ENCODE measurements around the gene ABCB9. TPM values are rescaled to one million over a fixed set of nuclear protein-coding genes. Genes with fewer than 3 reads are reported as not detected.
"Not testable (repeated sequence)": the region's sequence is repeated elsewhere in the genome, so short reads cannot be mapped to it uniquely, and the experiment has no call there.

Gene ABCB9
- total RNA-seq, 1 donor from 2014 or later, result 2.9 TPM

DNA sequence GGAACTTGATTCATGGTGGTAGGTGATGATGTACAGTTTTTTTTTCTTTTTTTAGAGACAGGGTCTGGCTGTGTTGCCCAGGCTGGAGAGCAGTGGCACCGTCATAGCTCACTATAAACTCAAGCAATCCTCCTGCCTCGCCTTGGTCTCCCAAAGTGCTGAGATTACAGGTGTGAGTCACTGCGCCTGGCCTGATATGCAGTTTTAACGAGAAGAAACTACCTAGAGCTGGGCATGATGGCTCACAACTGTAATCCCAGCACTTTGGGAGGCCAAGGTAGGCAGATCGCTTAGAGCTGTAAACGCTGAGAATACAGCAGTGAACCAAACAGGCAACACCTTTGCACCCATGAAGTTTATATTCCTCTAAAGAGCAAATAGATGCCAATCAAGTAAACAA is 57.3 kb downstream of the ABCB9 start:
- DNase-seq (no peak), ATAC-seq (no peak)
- TF ChIP-seq CTCF (IDR thresholded peaks at IDR 0.05), result no peak
- Histone ChIP-seq H3K4me1 (no peaks in the 10 kb centered on the region), H3K36me3 (no peaks in the 10 kb centered on the region), H3K27me3 (ENCODE audit: low read depth) (no peaks in the 10 kb centered on the region), H3K27ac (no peak overlapping the region), H3K4me3 (no peak overlapping the region), H3K9me3 (no peaks in the 10 kb centered on the region)
- intact Hi-C loops (cut with DNase I), result no loop called here

- H3K4me1 ChIP-seq; DNase-seq; H3K27ac ChIP-seq; H3K27me3 ChIP-seq (ENCODE audit: low read depth); ATAC-seq; H3K9me3 ChIP-seq; H3K36me3 ChIP-seq; H3K4me3 ChIP-seq; intact Hi-C loops (cut with DNase I): not testable (repeated sequence)
Observed at GRCh38 chr12:122905258-122905657, 61.0 kb downstream of the ABCB9 start.

GRCh38 chr12:122903693-122904034 is 62.6 kb downstream of the ABCB9 start:
- intact Hi-C loops (cut with DNase I), result no loop called here
- Histone ChIP-seq H3K4me1 (peaks cover 9% of the 10 kb centered on the region), H3K36me3 (no peaks in the 10 kb centered on the region), H3K27ac (no peak overlapping the region), H3K27me3 (ENCODE audit: low read depth) (no peaks in the 10 kb centered on the region), H3K4me3 (no peak overlapping the region), H3K9me3 (no peaks in the 10 kb centered on the region)
- no peak for TF ChIP-seq CTCF (IDR thresholded peaks at IDR 0.05)
- ATAC-seq (no peak), DNase-seq (no peak)

GRCh38 chr12:122902854-122903692 is 63.2 kb downstream of the ABCB9 start:
- H3K27ac ChIP-seq, result no peak overlapping the region
- H3K27me3 ChIP-seq (ENCODE audit: low read depth), result no peaks in the 10 kb centered on the region
- DNase-seq (no peak), ATAC-seq (no peak)
- H3K4me3 ChIP-seq, result no peak overlapping the region
- no peaks in the 10 kb centered on the region for H3K9me3 ChIP-seq
- no peak for TF ChIP-seq CTCF (IDR thresholded peaks at IDR 0.05)
- intact Hi-C loops (cut with DNase I), result no loop called here
- no peaks in the 10 kb centered on the region for H3K36me3 ChIP-seq
- peaks cover 12% of the 10 kb centered on the region for H3K4me1 ChIP-seq

DNA sequence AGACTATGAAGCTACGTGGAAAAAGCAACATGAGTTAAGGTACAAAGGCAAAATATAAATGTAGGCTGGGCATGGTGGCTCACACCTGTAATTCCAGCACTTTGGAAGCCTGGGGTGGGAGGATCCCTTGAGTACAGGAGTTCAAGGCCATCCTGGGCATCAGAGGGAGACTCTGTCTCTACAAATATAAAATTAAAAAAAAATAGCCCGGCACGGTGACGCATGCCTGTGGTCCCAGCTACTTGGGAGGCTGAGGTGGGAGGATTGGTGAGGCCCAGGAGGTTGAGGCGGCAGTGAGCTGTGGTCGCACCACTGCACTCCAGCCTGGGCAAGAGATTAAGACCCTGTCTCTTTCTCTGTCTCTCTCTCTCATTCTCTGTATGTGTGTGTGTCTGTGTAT is 66.4 kb downstream of the ABCB9 start:
- no peak for DNase-seq
- H3K27me3 ChIP-seq (ENCODE audit: low read depth), result no peaks in the 10 kb centered on the region
- H3K4me3 ChIP-seq, result no peak overlapping the region
- no peak overlapping the region for H3K27ac ChIP-seq
- intact Hi-C loops (cut with DNase I), result no loop called here
- no peak for ATAC-seq
- H3K9me3 ChIP-seq, result no peaks in the 10 kb centered on the region
- no peak for TF ChIP-seq CTCF (IDR thresholded peaks at IDR 0.05)
- no peaks in the 10 kb centered on the region for H3K36me3 ChIP-seq
- H3K4me1 ChIP-seq, result peaks cover 13% of the 10 kb centered on the region

DNA sequence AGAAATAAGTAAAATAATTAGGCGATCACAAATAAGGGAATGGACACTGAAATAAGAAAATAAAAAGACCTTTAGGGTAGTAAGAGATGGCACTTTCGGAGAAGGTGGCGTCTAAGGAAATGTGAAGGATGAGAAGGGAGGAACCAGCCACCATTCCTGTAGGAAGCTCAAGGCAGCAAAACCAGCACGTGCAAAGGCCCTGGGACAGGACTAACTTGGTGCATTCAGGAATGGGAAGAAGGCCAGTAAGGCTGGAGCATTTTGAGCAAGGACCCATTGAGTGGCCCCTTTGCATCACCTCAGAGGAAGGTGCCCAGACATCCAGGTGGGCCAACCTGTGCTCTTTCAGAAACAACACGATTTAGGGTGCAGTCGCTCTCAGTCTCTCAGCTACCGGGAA is 69.6 kb downstream of the ABCB9 start:
- Histone ChIP-seq H3K4me3 (no peak overlapping the region), H3K27me3 (ENCODE audit: low read depth) (no peaks in the 10 kb centered on the region), H3K27ac (peak overlapping the region; percentile 94), H3K36me3 (no peaks in the 10 kb centered on the region), H3K4me1 (peaks cover 45% of the 10 kb centered on the region), H3K9me3 (no peaks in the 10 kb centered on the region)
- no peak for ATAC-seq
- intact Hi-C loops (cut with DNase I), result no loop called here
- TF ChIP-seq CTCF (IDR thresholded peaks at IDR 0.05), result no peak
- DNase-seq, result no peak

Data from lower lobe of right lung (tissue), 2 donors.